Spleen (tissue), 7 donors: ENCODE results near the gene SPIC.

Source experiments
- CTCF ChIP-seq, 11 experiments: fragments of 200-600 bp in 7 of 11; fragments of 450-650 bp in 4 of 11; sonication (generic) in 4 of 11; IDR thresholded peaks in 8 of 11; conservative IDR thresholded peaks in 3 of 11; 1 replicate in 7 of 11; 2 replicates in 4 of 11; pipeline versions ENCODE4 v1.4.0 to v1.8.0; 2016 to 2021; ENCODE audit warnings: antibody characterized with exemption in 11 of 11, inconsistent platforms in 4 of 11, mild to moderate bottlenecking in 1 of 11
- POLR2A ChIP-seq, 3 donors: fragments of 450-650 bp; IDR thresholded peaks; one replicate each; pipeline ENCODE4 v1.5.1; 2017; ENCODE audit warnings: antibody characterized with exemption in 3 of 3, mild to moderate bottlenecking in 1 of 3
- donor health status: DM: no; HTN: no; CAD: no; lungs with moderate emphysema.
- donor health status: DM: no; HTN: no; CAD: no.
- donor health status: DM: no; HTN: no; CAD: no.

DNA sequence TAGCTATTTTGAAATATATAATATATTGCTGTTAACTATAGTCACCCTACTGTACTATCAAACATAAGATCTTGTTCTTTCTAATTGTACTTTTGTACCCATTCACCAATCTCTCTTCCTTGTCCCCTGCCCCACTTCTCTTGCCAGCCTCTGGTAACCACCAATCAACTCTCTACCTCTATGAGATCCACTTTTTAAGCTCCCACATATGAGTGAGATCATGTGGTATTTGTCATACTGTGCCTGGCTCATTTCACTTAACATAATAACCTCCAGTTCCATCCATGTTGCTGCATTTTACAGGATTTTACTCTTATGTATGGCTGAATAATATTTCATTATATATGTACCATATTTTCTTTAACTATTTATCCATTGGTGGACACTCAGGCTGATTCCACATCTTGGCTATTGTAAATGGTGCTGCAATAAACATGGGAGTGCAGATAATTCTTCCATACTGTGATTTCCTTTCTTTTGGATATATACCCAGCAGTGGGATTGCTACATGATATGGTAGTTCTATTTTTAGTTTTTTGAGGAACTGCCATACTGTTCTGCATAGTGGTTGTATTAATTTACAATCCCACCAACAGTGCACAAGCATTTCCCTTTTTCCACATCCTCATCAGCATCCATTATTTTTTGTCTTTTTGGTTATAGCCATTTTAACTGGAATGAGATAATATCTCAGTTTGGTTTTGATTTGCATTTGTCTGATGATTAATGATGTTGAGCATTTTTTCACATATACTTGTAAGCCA is 33.5 kb upstream of the SPIC start:
- TF ChIP-seq POLR2A (IDR thresholded peaks at IDR 0.05), result no peak
- TF ChIP-seq CTCF (IDR thresholded peaks at IDR 0.05 in 8 of 11, conservative IDR thresholded peaks at IDR 0.05 in 3 of 11), result no peak
